WTC11 (cell line): ENCODE measurements around the gene ZNF432. TPM values are rescaled to one million over a fixed set of nuclear protein-coding genes. Genes with fewer than 3 reads are reported as not detected.

Source experiments
- ATAC-seq: fragments of 200-7000 bp; cut with Tn5 transposase; 2 replicates; pipeline ENCODE4 v1.10.0; 2021; ENCODE audit warnings: mild to moderate bottlenecking, moderate library complexity
- CTCF ChIA-PET: fragments of 300-600 bp; sonication (Branson Sonifier 250); formaldehyde crosslinking; loops from one replicate; lab custom pipeline; 2021; ENCODE audit warnings: antibody characterized with exemption; lab: Charles Lee
- POLR2A ChIA-PET: fragments of 350-600 bp; sonication (Branson Sonifier 250); formaldehyde crosslinking; loops from one replicate; lab custom pipeline; 2021; ENCODE audit warnings: antibody characterized with exemption; lab: Charles Lee
- DNase-seq: peaks from one replicate; pipeline ENCODE4 v3.0.0; 2021; ENCODE audit warnings: low spot score
- H3K27ac Mint-ChIP-seq: 2 replicates; pipeline ENCODE4 v1.8.0; 2021; ENCODE audit warnings: mixed read lengths
- H3K27me3 Mint-ChIP-seq: 2 replicates; pipeline ENCODE4 v1.8.0; 2021; ENCODE audit warnings: low read depth, mild to moderate bottlenecking, moderate library complexity, mixed read lengths
- H3K36me3 Mint-ChIP-seq: 2 replicates; pipeline ENCODE4 v1.8.0; 2021; ENCODE audit warnings: mixed read lengths
- H3K4me1 Mint-ChIP-seq: 2 replicates; pipeline ENCODE4 v1.8.0; 2022; ENCODE audit warnings: mixed read lengths
- H3K4me3 Mint-ChIP-seq: 2 replicates; pipeline ENCODE4 v1.8.0; 2021; ENCODE audit warnings: mild to moderate bottlenecking, moderate library complexity, mixed read lengths
- H3K9me3 Mint-ChIP-seq: 2 replicates; pipeline ENCODE4 v1.8.0; 2021; ENCODE audit warnings: mixed read lengths
- ERG ChIP-seq: fragments of 250-450 bp; sonication (Bioruptor Pico); IDR thresholded peaks from 2 replicates; pipeline ENCODE4 v1.8.0; 2021; ENCODE audit warnings: mild to moderate bottlenecking
- GTF2I ChIP-seq: fragments of 250-450 bp; sonication (Bioruptor Pico); conservative IDR thresholded peaks from 2 replicates; pipeline ENCODE4 v1.4.0; 2021; ENCODE audit warnings: mild to moderate bottlenecking
- JAZF1 ChIP-seq: fragments of 250-450 bp; sonication (Bioruptor Pico); IDR thresholded peaks from 2 replicates; pipeline ENCODE4 v1.9.0; 2021; ENCODE audit warnings: moderate library complexity, mild to moderate bottlenecking, inconsistent platforms
- SP1 ChIP-seq: sonication (generic); formaldehyde crosslinking; conservative IDR thresholded peaks from 2 replicates; pipeline ENCODE4 v1.8.1; 2022; ENCODE audit warnings: missing genetic modification reagents
- TCF7 ChIP-seq: sonication (generic); formaldehyde crosslinking; IDR thresholded peaks from 2 replicates; pipeline ENCODE4 v1.8.0; 2022; ENCODE audit warnings: mild to moderate bottlenecking, low read depth, missing genetic modification reagents, moderate library complexity
- TEAD1 ChIP-seq: sonication (generic); formaldehyde crosslinking; IDR thresholded peaks from 2 replicates; pipeline ENCODE4 v1.8.0; 2022; ENCODE audit warnings: mild to moderate bottlenecking, missing genetic modification reagents
- TEAD4 ChIP-seq: sonication (generic); formaldehyde crosslinking; IDR thresholded peaks from 2 replicates; pipeline ENCODE4 v1.8.0; 2022; ENCODE audit warnings: mild to moderate bottlenecking, missing genetic modification reagents
- TP53 ChIP-seq: sonication (generic); formaldehyde crosslinking; IDR thresholded peaks from 2 replicates; pipeline ENCODE4 v1.8.1; 2023; ENCODE audit warnings: mild to moderate bottlenecking, missing genetic modification reagents
- ZNF121 ChIP-seq: sonication (generic); formaldehyde crosslinking; IDR thresholded peaks from 2 replicates; pipeline ENCODE4 v1.8.0; 2023; ENCODE audit warnings: missing genetic modification reagents
- ZNF396 ChIP-seq: fragments of 250-450 bp; sonication (Bioruptor Pico); IDR thresholded peaks from 2 replicates; pipeline ENCODE4 v1.8.0; 2021; ENCODE audit warnings: mild to moderate bottlenecking, moderate library complexity, borderline replicate concordance
- ZNF416 ChIP-seq: fragments of 250-450 bp; sonication (Bioruptor Pico); IDR thresholded peaks from 2 replicates; pipeline ENCODE4 v1.9.0; 2021; ENCODE audit warnings: mild to moderate bottlenecking, inconsistent platforms
- total RNA-seq: library from RNA; stranded (reverse); gene quantifications from 3 replicates; pipeline ENCODE4 v1.2.3, GENCODE V29; 2021
- TF ChIP-seq, protein P1 (sequence below): fragments of 250-450 bp; sonication (Bioruptor Pico); IDR thresholded peaks from 2 replicates; pipeline ENCODE4 v1.9.0; 2021; ENCODE audit warnings: mild to moderate bottlenecking
- TF ChIP-seq, protein P2 (sequence below): fragments of 250-450 bp; sonication (Bioruptor Pico); conservative IDR thresholded peaks from 2 replicates; pipeline ENCODE4 v1.9.0; 2021; ENCODE audit warnings: mild to moderate bottlenecking
- TF ChIP-seq, protein P3 (sequence below): sonication (generic); formaldehyde crosslinking; IDR thresholded peaks from 2 replicates; pipeline ENCODE4 v1.8.0; 2022; ENCODE audit warnings: mild to moderate bottlenecking, missing genetic modification reagents
- TF ChIP-seq, protein P4 (sequence below): sonication (generic); formaldehyde crosslinking; IDR thresholded peaks from 2 replicates; pipeline ENCODE4 v1.8.1; 2023; ENCODE audit warnings: mild to moderate bottlenecking, missing genetic modification reagents, borderline replicate concordance
- TF ChIP-seq, protein P5 (sequence below): sonication (generic); formaldehyde crosslinking; IDR thresholded peaks from 2 replicates; pipeline ENCODE4 v1.8.1; 2023; ENCODE audit warnings: mild to moderate bottlenecking, missing genetic modification reagents

Gene ZNF432
- total RNA-seq, 1 experiment from 2014 or later: 8.9 TPM

DNA sequence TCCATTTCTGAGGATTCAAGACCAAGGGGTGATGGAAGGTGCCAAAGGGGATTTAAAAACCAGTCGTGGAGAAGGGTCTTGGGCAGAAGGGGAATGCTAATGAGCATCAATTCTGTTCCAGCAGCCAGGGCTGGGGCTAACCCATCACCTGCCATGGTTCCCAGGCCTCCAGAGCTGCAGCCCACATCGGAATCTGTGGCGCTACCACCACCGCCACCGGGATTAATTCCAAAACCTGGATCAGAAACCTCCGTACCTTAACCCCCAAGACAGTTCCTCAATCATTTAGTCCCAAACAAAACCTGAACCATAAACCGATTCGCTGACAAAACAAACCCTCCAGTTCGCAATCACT, 41.2 kb downstream of the ZNF432 start:
- Mint-ChIP-seq H3K27me3 (no peaks in the 10 kb centered on the region), H3K4me1 (peaks cover 11% of the 10 kb centered on the region), H3K27ac (peak overlapping the region; percentile 97; the same call in 1 of the 2 replicates)
- CTCF ChIA-PET: no interaction called here
- DNase-seq: peak; percentile 27
- TF ChIP-seq, protein P1, sequence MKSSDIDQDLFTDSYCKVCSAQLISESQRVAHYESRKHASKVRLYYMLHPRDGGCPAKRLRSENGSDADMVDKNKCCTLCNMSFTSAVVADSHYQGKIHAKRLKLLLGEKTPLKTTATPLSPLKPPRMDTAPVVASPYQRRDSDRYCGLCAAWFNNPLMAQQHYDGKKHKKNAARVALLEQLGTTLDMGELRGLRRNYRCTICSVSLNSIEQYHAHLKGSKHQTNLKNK (CRISPR knock-in tag): no peak
- TF ChIP-seq TP53 (no peak), ERG (CRISPR knock-in tag) (no peak), TCF7 (CRISPR knock-in tag) (no peak), TEAD1 (CRISPR knock-in tag) (no peak), JAZF1 (no peak), TEAD4 (CRISPR knock-in tag) (no peak), ZNF416 (CRISPR knock-in tag) (no peak), ZNF121 (CRISPR knock-in tag) (no peak), GTF2I (CRISPR knock-in tag) (no peak), SP1 (no peak), ZNF396 (CRISPR knock-in tag) (no peak)
- TF ChIP-seq, protein P2, sequence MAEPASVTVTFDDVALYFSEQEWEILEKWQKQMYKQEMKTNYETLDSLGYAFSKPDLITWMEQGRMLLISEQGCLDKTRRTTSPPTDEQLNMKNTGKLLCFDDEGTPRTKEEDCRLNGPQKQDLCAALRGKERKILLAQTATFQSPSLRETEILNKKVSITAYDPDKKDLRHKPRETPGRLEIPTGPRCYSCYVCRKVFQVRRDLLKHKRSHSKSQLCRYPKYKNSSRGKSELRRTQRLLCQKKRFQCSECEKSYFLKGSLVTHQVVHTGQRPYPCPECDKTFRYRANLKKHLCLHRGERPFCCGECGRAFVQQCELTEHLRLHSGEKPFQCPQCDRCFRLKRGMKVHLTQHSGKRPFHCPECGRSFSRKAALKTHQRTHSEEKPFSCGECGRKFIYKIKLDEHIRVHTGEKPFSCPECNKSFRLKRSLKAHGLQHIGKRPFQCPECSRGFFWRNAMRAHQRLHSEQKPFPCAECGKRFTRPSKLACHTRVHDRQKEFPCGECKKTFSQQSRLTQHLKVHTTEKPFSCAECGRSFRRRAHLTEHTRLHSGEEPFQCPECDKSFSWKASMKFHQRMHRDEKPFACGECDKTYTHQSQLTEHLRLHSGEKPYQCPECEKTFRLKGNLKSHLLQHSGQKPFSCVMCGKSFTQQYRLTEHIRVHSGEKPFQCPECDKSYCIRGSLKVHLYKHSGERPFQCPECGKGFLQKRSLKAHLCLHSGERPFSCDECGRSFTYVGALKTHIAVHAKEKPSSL (CRISPR knock-in tag): no peak
- TF ChIP-seq, protein P3, sequence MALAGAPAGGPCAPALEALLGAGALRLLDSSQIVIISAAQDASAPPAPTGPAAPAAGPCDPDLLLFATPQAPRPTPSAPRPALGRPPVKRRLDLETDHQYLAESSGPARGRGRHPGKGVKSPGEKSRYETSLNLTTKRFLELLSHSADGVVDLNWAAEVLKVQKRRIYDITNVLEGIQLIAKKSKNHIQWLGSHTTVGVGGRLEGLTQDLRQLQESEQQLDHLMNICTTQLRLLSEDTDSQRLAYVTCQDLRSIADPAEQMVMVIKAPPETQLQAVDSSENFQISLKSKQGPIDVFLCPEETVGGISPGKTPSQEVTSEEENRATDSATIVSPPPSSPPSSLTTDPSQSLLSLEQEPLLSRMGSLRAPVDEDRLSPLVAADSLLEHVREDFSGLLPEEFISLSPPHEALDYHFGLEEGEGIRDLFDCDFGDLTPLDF (CRISPR knock-in tag): no peak
- TF ChIP-seq, protein P4, sequence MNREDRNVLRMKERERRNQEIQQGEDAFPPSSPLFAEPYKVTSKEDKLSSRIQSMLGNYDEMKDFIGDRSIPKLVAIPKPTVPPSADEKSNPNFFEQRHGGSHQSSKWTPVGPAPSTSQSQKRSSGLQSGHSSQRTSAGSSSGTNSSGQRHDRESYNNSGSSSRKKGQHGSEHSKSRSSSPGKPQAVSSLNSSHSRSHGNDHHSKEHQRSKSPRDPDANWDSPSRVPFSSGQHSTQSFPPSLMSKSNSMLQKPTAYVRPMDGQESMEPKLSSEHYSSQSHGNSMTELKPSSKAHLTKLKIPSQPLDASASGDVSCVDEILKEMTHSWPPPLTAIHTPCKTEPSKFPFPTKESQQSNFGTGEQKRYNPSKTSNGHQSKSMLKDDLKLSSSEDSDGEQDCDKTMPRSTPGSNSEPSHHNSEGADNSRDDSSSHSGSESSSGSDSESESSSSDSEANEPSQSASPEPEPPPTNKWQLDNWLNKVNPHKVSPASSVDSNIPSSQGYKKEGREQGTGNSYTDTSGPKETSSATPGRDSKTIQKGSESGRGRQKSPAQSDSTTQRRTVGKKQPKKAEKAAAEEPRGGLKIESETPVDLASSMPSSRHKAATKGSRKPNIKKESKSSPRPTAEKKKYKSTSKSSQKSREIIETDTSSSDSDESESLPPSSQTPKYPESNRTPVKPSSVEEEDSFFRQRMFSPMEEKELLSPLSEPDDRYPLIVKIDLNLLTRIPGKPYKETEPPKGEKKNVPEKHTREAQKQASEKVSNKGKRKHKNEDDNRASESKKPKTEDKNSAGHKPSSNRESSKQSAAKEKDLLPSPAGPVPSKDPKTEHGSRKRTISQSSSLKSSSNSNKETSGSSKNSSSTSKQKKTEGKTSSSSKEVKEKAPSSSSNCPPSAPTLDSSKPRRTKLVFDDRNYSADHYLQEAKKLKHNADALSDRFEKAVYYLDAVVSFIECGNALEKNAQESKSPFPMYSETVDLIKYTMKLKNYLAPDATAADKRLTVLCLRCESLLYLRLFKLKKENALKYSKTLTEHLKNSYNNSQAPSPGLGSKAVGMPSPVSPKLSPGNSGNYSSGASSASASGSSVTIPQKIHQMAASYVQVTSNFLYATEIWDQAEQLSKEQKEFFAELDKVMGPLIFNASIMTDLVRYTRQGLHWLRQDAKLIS (CRISPR knock-in tag): no peak
- TF ChIP-seq, protein P5, sequence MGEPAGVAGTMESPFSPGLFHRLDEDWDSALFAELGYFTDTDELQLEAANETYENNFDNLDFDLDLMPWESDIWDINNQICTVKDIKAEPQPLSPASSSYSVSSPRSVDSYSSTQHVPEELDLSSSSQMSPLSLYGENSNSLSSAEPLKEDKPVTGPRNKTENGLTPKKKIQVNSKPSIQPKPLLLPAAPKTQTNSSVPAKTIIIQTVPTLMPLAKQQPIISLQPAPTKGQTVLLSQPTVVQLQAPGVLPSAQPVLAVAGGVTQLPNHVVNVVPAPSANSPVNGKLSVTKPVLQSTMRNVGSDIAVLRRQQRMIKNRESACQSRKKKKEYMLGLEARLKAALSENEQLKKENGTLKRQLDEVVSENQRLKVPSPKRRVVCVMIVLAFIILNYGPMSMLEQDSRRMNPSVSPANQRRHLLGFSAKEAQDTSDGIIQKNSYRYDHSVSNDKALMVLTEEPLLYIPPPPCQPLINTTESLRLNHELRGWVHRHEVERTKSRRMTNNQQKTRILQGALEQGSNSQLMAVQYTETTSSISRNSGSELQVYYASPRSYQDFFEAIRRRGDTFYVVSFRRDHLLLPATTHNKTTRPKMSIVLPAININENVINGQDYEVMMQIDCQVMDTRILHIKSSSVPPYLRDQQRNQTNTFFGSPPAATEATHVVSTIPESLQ (CRISPR knock-in tag): no peak
- TF ChIP-seq, all 79 proteins: peak for 0
- Mint-ChIP-seq H3K4me3 (peak overlapping the region; percentile 96), H3K36me3 (peaks cover 22% of the 10 kb centered on the region), H3K9me3 (peaks cover 15% of the 10 kb centered on the region)
- POLR2A ChIA-PET: interaction anchor here (1.6 kb wide), 1 partner anchor 42 kb away, joined by 4 read pairs; no protein-coding TSS in a partner anchor
- peak; percentile 71 for ATAC-seq
